OCI-LY1 (cell line): Measurements from ENCODE around the gene MAMDC2.

Experiments used
- CTCF ChIP-seq: fragments of 200-600 bp; sonication (generic), shearing (Covaris generic); IDR thresholded peaks from 2 replicates; pipeline ENCODE4 v1.5.1; 2017; ENCODE audit warnings: mild to moderate bottlenecking, antibody characterized with exemption, low read length, moderate library complexity, mixed read lengths
- EZH2 ChIP-seq: fragments of 200-600 bp; sonication (generic), shearing (Covaris generic); IDR thresholded peaks from 2 replicates; pipeline ENCODE4 v1.8.0; 2017; ENCODE audit warnings: borderline replicate concordance, mixed run types, mild to moderate bottlenecking, antibody characterized with exemption, low read length, moderate library complexity, mixed read lengths

GRCh38 chr9:69995846-69996245 is 47.8 kb upstream of the MAMDC2 start:
- TF ChIP-seq EZH2 = no peak
- TF ChIP-seq CTCF = no peak
